Fibroblast of pulmonary artery (primary cell): ENCODE measurements around the gene DDAH1.

Experiments
- DNase-seq: peaks from one replicate; pipeline ENCODE4 v3.0.0-alpha.2; 2010; ENCODE audit warnings: low read depth
- H3K4me3 ChIP-seq: replicated peaks from 2 replicates; pipeline ENCODE4 v1.5.1; 2011; ENCODE audit warnings: low read depth, mild to moderate bottlenecking, control low read depth, low read length, moderate library complexity
- CTCF ChIP-seq: IDR thresholded peaks from 2 replicates; pipeline ENCODE4 v1.5.1; 2011; ENCODE audit warnings: mild to moderate bottlenecking, control low read depth, low read length, inconsistent platforms; ENCODE audit errors: missing control alignments

Gene DDAH1

DNA sequence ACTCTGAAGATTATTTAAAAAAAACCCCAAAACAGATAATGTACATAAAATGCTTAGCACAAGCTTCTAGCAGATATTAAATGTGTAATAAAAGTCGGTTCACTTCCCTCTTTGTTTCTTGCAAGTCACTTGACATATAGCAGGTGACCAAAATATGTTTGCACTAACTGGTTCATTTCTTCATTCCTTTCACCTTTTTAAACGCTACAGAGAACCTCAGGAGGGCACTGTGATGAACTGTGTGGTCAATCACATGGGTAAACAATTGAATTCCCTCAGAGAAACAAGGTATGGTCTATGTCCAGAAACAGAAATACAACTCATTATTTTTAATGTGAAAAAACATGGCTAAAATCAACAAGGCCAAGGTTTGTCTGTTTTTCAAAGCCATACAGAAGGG is 137.2 kb downstream of the DDAH1 start:
- TF ChIP-seq CTCF = no peak
- H3K4me3 ChIP-seq = no peak overlapping the region
- DNase-seq = no peak

DNA sequence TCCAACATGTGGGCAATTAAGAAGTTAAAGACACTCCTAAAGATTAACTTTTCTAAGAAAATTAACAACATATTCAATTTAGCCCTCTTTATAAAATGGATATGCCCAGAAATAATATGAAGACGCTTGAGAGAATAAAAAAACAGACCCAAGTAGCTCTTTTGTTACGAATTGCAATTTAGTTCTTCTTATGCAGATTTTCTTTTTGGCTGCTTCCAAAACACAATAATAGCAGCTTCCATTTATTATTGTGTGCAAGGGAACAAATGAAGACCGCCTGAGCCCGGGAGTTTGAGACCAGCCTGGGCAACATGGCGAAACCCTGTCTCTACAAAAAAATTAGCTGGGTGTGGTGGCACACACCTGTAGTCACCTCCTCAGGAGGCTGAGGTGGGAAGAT is 138.1 kb downstream of the DDAH1 start:
- H3K4me3 ChIP-seq = no peak overlapping the region
- DNase-seq = no peak
- no peak for TF ChIP-seq CTCF

DNA sequence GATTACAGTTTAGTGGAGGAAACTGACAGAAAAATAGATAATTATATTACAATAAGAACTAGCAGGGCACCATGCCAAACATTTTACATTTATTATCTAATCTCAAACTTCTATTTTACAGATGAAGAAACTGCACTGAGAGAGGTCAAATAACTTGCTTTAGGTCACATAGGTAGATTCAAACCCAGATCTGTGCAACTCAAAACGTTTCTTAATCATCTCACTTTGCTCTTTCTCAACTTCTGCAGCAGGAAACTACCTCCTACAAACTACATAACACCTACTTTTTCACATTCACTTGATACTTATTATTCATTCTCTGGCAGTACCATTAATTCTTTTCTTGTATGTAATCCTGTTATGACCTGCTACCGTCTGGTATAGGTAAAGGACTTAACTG is 138.6 kb downstream of the DDAH1 start:
- TF ChIP-seq CTCF = no peak
- DNase-seq = no peak
- H3K4me3 ChIP-seq = no peak overlapping the region

DNA sequence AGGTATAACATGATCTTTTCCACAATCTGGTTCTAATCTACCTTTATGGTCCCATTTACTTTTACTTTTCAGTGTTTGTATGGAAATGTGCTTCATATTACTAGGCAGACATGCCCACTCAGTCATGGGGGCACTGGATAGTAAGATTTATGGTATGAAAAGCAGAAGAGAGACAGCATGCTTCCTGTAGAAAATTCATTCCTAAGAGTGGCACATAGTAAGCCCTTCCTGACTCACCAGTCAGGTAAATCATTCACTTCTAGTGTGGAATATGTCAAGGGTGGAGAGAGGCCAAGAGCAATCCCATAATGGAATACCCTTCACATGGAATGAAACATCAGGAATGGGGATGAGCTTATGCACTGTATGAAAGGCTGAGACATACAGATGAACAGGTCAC is 139.0 kb downstream of the DDAH1 start:
- DNase-seq = no peak
- H3K4me3 ChIP-seq = no peak overlapping the region
- no peak for TF ChIP-seq CTCF

- TF ChIP-seq CTCF = no peak
- no peak for DNase-seq
- H3K4me3 ChIP-seq = no peak overlapping the region
These were observed 141.2 kb downstream of the DDAH1 start for GRCh38 chr1:85323770-85324169.

GRCh38 chr1:85322655-85323054 is 142.3 kb downstream of the DDAH1 start:
- DNase-seq = no peak
- no peak overlapping the region for H3K4me3 ChIP-seq
- no peak for TF ChIP-seq CTCF

GRCh38 chr1:85321237-85321964 is 143.6 kb downstream of the DDAH1 start:
- no peak for DNase-seq
- H3K4me3 ChIP-seq = no peak overlapping the region
- no peak for TF ChIP-seq CTCF
